Measurements from ENCODE around the gene CLECL1. TPM values are rescaled to one million over a fixed set of nuclear protein-coding genes. Genes with fewer than 3 reads are reported as not detected.
"Not testable (repeated sequence)": the region's sequence is repeated elsewhere in the genome, so short reads cannot be mapped to it uniquely, and the experiment has no call there.

The CLECL1 gene
- total RNA-seq, 1 experiment from 2014 or later, result not detected

GRCh38 chr12:9706086-9706685 is 26.7 kb downstream of the CLECL1 start:
- no peaks in the 10 kb centered on the region for H3K4me1 ChIP-seq (ENCODE audit: control insufficient read depth in 1 of 2, insufficient read depth in 2 of 2, low read length in 2 of 2)
- no peak overlapping the region for H3K4me3 ChIP-seq (replicated peaks in 1 of 2; ENCODE audit: low read depth in 1 of 2, low read length in 2 of 2)
- H3K27me3 ChIP-seq (ENCODE audit: insufficient read depth, low read length), result no peaks in the 10 kb centered on the region
- intact Hi-C loops (cut with micrococcal nuclease), result no loop called here
- H3K4me2 ChIP-seq (ENCODE audit: low read length), result no peak overlapping the region
- DNase-seq (ENCODE audit: low read depth, low spot score), result no peak
- no peaks in the 10 kb centered on the region for H3K79me2 ChIP-seq (ENCODE audit: insufficient read depth, low read length)
- H3K27ac ChIP-seq (ENCODE audit: low read depth, low read length), result no peak overlapping the region
- H4K20me1 ChIP-seq (ENCODE audit: insufficient read depth), result no peaks in the 10 kb centered on the region
- no TSS peak for BruUV-seq (replicated peaks)
- no peaks in the 10 kb centered on the region for H3K36me3 ChIP-seq (ENCODE audit: control insufficient read depth in 1 of 2, insufficient read depth in 2 of 2, low read length in 2 of 2)
- RAD21 ChIA-PET (ENCODE audit: low non-redundant PET in 1 of 2, low total read pairs in 2 of 2, uncharacterized antibody in 2 of 2, unreplicated experiment in 2 of 2), result no interaction called here
- CTCF ChIA-PET, result no interaction called here
- H3K9ac ChIP-seq (ENCODE audit: low read length), result no peak overlapping the region
- H3K9me3 ChIP-seq (ENCODE audit: control insufficient read depth in 1 of 2, insufficient read depth in 1 of 2, low read depth in 1 of 2, low read length in 2 of 2), result no peaks in the 10 kb centered on the region
- POLR2A ChIA-PET, result no interaction called here
- H3K9me2 ChIP-seq (ENCODE audit: insufficient read depth), result no peaks in the 10 kb centered on the region
- no peak overlapping the region for H2AFZ ChIP-seq (ENCODE audit: low read depth, low read length, poor library complexity, severe bottlenecking)
- TF ChIP-seq EGR1 (IDR thresholded peaks at IDR 0.05; ENCODE audit: low read depth), result no peak
- no peak for TF ChIP-seq EZH2 (IDR thresholded peaks at IDR 0.05)
- no peak for TF ChIP-seq MAX (IDR thresholded peaks at IDR 0.05)
- no peak for TF ChIP-seq POLR2A (IDR thresholded peaks at IDR 0.05; ENCODE audit: borderline replicate concordance, extremely low read depth, insufficient read depth, insufficient read length)
- TF ChIP-seq SP1 (IDR thresholded peaks at IDR 0.05; ENCODE audit: low read depth), result no peak
- no peak for TF ChIP-seq POLR2AphosphoS5 (IDR thresholded peaks at IDR 0.05; ENCODE audit: low read depth, low read length)
- TF ChIP-seq RAD21 (IDR thresholded peaks at IDR 0.05; ENCODE audit: low read depth), result no peak
- no peak for TF ChIP-seq CBX3 (IDR thresholded peaks at IDR 0.05; ENCODE audit: low read depth)
- TF ChIP-seq ZBTB33 (IDR thresholded peaks at IDR 0.05; ENCODE audit: extremely low read depth, insufficient replicate concordance, low read length), result no peak
- no peak for TF ChIP-seq ZNF274 (IDR thresholded peaks at IDR 0.05; ENCODE audit: low read depth, low read length)
- no peak for TF ChIP-seq JUND (IDR thresholded peaks at IDR 0.05)
- TF ChIP-seq REST (IDR thresholded peaks at IDR 0.05; ENCODE audit: low read depth), result no peak
- TF ChIP-seq ATF3 (IDR thresholded peaks at IDR 0.05), result no peak
- no peak for TF ChIP-seq CTCF (IDR thresholded peaks at IDR 0.05 in 2 of 3, conservative IDR thresholded peaks at IDR 0.05 in 1 of 3; ENCODE audit: borderline replicate concordance in 1 of 3, insufficient read depth in 1 of 3, low read depth in 2 of 3, low read length in 2 of 3)
- no peak for ATAC-seq

GRCh38 chr12:9704561-9704960 is 28.3 kb downstream of the CLECL1 start:
- H3K4me2 ChIP-seq (ENCODE audit: low read length); ATAC-seq; H3K27ac ChIP-seq (ENCODE audit: low read depth, low read length); H3K4me1 ChIP-seq (ENCODE audit: control insufficient read depth in 1 of 2, insufficient read depth in 2 of 2, low read length in 2 of 2); H3K9me2 ChIP-seq (ENCODE audit: insufficient read depth); CTCF ChIA-PET; H3K36me3 ChIP-seq (ENCODE audit: control insufficient read depth in 1 of 2, insufficient read depth in 2 of 2, low read length in 2 of 2); H2AFZ ChIP-seq (ENCODE audit: low read depth, low read length, poor library complexity, severe bottlenecking); H3K79me2 ChIP-seq (ENCODE audit: insufficient read depth, low read length); DNase-seq (ENCODE audit: low read depth, low spot score); H3K9me3 ChIP-seq (ENCODE audit: control insufficient read depth in 1 of 2, insufficient read depth in 1 of 2, low read depth in 1 of 2, low read length in 2 of 2); RAD21 ChIA-PET (ENCODE audit: low non-redundant PET in 1 of 2, low total read pairs in 2 of 2, uncharacterized antibody in 2 of 2, unreplicated experiment in 2 of 2); POLR2A ChIA-PET; intact Hi-C loops (cut with micrococcal nuclease); H3K4me3 ChIP-seq (replicated peaks in 1 of 2; ENCODE audit: low read depth in 1 of 2, low read length in 2 of 2); BruUV-seq (replicated peaks); H4K20me1 ChIP-seq (ENCODE audit: insufficient read depth); H3K27me3 ChIP-seq (ENCODE audit: insufficient read depth, low read length); H3K9ac ChIP-seq (ENCODE audit: low read length): not testable (repeated sequence)

Measured in HCT116 (cell line).